Epithelial cell of esophagus (primary cell): ENCODE measurements around the gene MLYCD.

ENCODE experiments used
- DNase-seq: peaks from one replicate; pipeline ENCODE4 v3.0.0; 2010; ENCODE audit warnings: low read depth
- H3K4me3 ChIP-seq: 2 replicates; pipeline ENCODE4 v1.5.1; 2011; ENCODE audit warnings: mild to moderate bottlenecking, low read length, control low read depth
- TF ChIP-seq, protein P1 (sequence below): IDR thresholded peaks from 2 replicates; pipeline ENCODE4 v1.5.1; 2011; ENCODE audit warnings: low read depth, mild to moderate bottlenecking, low read length, control low read depth, inconsistent platforms; ENCODE audit not compliant: insufficient read depth; ENCODE audit errors: missing control alignments

MLYCD gene

DNA sequence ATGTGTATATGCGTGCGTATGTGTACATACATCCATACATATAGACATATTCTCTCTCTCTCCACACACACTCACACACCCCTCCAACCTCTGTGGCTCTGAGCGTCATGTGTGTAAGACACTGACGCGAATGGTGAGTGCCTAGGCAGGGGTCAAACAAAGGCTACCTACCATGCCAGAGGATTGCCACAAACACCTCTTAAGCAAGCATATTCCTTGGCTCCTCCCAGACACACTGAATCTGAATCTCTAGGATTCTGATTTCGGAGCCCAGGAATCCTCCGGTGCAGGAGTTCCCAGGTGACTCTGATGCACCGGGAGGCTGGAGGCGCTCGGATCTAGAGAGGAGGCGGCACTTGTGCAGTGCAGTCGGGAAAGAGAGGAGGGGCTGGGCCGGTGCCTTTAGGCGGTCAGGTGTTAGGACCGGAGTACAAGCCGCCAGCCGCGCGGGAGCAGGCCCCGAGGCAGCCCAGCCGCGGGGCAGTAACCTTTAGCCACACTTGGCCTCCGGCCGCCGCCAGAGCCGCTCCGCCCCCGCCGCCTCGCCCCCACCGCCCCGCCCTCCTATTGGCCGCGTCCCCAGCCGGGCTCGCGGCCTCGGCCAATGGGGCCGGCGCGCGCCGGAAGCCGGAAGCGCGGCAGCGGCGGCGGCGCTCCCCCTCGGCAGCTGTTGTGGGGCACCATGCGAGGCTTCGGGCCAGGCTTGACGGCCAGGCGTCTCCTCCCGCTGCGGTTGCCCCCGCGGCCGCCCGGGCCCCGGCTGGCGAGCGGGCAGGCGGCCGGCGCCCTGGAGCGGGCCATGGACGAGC, at the start of gene MLYCD:
Gene MLYCD (plus strand): TSS at position 653 of the 809 bp plus-strand sequence. CDS start 30 bp downstream, at position 683.
- peak; percentile 75 for DNase-seq
- H3K4me3 ChIP-seq = peak within 1 kb of the TSS; percentile 58
- TF ChIP-seq, protein P1, sequence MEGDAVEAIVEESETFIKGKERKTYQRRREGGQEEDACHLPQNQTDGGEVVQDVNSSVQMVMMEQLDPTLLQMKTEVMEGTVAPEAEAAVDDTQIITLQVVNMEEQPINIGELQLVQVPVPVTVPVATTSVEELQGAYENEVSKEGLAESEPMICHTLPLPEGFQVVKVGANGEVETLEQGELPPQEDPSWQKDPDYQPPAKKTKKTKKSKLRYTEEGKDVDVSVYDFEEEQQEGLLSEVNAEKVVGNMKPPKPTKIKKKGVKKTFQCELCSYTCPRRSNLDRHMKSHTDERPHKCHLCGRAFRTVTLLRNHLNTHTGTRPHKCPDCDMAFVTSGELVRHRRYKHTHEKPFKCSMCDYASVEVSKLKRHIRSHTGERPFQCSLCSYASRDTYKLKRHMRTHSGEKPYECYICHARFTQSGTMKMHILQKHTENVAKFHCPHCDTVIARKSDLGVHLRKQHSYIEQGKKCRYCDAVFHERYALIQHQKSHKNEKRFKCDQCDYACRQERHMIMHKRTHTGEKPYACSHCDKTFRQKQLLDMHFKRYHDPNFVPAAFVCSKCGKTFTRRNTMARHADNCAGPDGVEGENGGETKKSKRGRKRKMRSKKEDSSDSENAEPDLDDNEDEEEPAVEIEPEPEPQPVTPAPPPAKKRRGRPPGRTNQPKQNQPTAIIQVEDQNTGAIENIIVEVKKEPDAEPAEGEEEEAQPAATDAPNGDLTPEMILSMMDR = no peak

DNA sequence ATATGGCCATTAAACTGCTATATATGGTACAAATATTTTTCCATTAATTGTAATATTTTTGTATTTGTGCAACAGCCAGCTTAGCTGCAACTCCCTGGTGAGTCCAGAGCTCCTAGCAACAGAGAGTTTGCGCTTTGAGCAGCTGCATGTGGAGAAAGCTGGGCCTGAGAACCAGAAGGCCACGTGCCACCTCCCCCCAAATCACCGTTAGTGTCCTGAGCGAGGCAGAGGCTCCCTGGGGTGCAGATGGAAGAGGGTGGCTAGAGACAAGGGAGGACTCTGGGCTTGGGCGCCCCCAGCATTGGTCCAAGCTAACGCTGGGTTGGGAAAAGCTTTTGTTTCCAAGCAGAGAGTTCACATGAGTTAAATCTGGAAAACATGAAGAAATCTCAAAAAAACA, 49.5 kb upstream of the MLYCD start:
- H3K4me3 ChIP-seq = no peak overlapping the region
- TF ChIP-seq, protein P1 = no peak
- no peak for DNase-seq

DNA sequence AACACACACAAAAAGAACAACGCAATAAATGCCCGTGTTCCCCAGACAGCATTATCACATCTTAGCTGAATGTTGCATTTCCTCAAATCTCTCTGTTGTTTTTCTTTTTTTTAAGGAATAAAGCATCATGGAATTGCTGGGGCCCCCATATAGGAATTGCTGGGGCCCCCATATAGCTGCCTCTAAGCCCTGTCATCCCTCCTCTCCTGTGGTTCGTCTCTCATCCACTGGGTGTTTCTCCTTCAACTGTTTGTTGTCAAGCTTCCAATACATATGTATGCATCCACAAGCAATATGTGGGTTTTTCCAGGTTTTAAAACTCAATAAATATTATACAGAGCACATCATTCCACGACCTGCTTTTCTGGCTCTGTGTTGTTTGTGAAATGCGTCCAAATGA, 48.0 kb upstream of the MLYCD start:
- TF ChIP-seq, protein P1 = no peak
- no peak overlapping the region for H3K4me3 ChIP-seq
- DNase-seq = no peak

DNA sequence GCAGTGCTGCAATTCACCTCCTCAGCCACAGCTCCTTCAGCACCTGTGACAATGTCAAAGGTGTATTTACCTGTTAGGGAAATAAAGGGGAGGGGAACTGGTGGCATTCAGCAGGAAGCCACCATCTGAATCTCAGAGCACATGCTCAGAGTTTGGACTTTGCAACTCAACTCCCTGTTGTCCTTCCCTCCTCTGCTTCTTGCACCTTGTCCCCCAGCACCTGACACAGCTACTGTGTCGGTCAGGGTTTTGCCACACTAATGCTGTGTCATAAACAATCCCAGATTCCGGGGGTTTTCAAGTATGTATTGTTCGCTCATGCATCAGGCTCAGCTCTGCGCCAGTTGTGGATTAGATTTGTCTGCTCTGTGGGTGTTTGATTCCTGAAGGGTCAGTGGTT, 47.4 kb upstream of the MLYCD start:
- TF ChIP-seq, protein P1 = no peak
- DNase-seq = no peak
- no peak overlapping the region for H3K4me3 ChIP-seq

DNA sequence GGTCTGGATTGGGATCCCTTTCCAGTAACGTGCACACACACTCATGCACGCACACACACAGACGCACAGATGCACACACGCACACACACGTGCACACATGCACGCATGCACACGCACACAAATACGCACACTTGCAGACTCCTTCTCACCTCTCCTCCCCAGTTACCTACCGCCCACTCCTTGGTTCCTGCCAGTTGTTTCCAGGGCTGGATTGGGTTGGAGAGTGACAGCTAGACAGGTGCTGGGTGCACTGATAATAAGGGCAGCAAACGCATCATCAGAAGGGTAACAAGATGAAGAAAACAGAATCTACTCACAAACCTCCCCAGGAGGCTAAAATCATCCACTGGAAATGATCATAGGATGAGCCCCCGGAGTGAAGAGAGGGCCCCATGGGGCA, 46.1 kb upstream of the MLYCD start:
- H3K4me3 ChIP-seq = no peak overlapping the region
- TF ChIP-seq, protein P1 = no peak
- DNase-seq = no peak

DNA sequence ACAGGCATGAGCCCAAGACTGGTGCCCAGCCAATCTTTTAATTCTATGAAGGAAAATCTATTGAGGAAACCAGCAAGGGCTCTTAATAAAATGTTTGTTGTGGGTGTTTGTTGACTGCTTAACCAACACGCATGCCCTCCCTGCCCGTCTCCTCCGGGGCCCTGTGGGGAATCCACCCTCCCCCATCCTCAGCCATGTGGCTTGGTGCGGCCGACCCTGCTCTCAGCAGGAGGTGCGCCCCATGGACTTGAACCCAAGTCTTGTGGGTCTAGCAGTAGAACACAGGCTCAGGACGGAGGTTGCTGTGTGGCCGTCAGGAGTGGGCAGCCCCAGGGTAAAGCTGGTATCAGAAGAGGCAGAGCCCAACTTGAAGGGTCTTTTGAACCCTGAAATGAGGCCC, 45.1 kb upstream of the MLYCD start:
- no peak overlapping the region for H3K4me3 ChIP-seq
- DNase-seq = no peak
- TF ChIP-seq, protein P1 = no peak

DNA sequence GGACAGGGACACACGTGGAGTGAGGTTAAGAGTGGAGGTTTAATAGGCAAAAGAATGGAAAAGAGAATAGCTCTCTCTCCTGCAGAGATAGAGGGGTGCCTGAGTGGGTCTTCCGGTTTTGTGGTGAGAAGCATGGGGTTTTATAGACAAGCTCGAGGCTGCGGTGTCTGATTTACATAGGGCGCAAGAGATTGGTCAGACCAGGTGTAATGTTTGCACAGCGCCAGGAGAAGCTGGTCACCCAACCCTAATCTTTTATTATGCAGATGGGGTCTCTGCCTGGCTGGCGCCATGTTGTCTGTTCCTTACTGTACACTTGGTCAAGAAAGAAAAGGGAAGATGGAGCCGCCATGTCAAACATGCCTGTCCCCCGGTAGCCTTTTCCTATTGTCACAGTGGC, 44.5 kb upstream of the MLYCD start:
- no peak overlapping the region for H3K4me3 ChIP-seq
- TF ChIP-seq, protein P1 = no peak

More for the DNA sequence above, 44.5 kb upstream of the MLYCD start:
- DNase-seq = no peak
